Heart left ventricle (tissue), 13 donors: Measurements from ENCODE around the gene COMP.

Experiments
- POLR2A ChIP-seq, 2 donors: fragments of 450-650 bp; IDR thresholded peaks; one replicate each; pipeline ENCODE4 v1.6.1; 2017; ENCODE audit warnings: antibody characterized with exemption in 2 of 2, mild to moderate bottlenecking in 2 of 2, moderate library complexity in 2 of 2
- TF ChIP-seq, protein P1 (sequence below), 12 donors: fragments of 200-600 bp; sonication (generic) in 4 of 12; IDR thresholded peaks; one replicate each; pipeline versions ENCODE4 v1.5.0 to v1.8.0; 2018 to 2022; ENCODE audit warnings: antibody characterized with exemption in 12 of 12, mild to moderate bottlenecking in 5 of 12
- donor health status: ischemic (EF 13 %, LVEDD 7.1; RV severe dilation, severe dysfunction).
- donor health status: DM: no; HTN: yes; CAD: no.
- donor health status: DM: no; HTN: no; CAD: no.
- donor health status: ischemic (EF 25% LVEDD 6.9; RV normal size, moderate dysfunction).
- donor health status: ischemic (EF 25% LVEDD 5.7; RV mildly dilated, moderate dysfunction).
- donor health status: ischemic (EF 35%, LVEDD 5.7; RV mildly dilated, moderate dysfunction).
- donor health status: nonischemic (EF 11% LVEDD 7.7; RV severe dilation, severe dysfunction).
- donor health status: DM: yes; HTN: yes; CAD: no.
- donor health status: PGD.
- donor health status: ischemic (EF 29% LVEDD 5.4; RV normal size, mild dysfunction).
- donor health status: nonischemic (EF 23%, LVEDD 6.1; RV moderate dilation, normal function).

DNA sequence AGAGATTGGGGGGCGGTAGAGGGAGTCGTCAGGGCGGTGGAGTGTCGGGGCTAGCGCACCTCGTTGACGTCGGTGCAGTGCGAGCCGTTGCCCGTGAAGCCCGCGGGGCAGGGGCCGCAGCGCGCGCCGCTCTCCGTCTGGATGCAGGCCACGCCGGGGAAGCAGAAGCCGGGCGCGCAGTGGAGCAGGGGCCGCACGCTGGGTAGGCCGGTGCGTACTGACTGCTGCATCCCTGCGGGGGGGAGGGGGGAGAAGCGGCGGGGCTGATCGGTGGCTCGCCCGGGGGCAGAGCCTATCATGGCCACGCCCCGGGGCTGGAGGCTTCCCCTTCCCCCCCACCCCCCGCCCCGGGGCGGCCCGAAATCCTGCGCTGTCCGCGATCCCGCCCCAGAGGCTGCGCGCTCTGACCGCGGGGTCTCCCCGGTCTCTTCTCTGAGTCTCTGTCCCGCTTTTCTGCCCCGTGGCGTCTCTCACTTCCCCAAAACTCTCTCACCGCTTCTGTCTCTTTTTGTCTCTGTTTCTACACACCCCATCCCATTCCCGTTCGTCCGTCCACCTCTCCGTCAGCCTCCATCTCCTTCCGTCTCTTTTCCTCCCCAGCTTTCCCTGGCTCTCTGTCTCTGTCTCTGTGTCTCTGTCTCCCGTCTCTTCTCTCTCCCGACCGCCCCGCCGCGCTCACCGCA lies 1.1 kb downstream of the COMP start:
- TF ChIP-seq, protein P1, sequence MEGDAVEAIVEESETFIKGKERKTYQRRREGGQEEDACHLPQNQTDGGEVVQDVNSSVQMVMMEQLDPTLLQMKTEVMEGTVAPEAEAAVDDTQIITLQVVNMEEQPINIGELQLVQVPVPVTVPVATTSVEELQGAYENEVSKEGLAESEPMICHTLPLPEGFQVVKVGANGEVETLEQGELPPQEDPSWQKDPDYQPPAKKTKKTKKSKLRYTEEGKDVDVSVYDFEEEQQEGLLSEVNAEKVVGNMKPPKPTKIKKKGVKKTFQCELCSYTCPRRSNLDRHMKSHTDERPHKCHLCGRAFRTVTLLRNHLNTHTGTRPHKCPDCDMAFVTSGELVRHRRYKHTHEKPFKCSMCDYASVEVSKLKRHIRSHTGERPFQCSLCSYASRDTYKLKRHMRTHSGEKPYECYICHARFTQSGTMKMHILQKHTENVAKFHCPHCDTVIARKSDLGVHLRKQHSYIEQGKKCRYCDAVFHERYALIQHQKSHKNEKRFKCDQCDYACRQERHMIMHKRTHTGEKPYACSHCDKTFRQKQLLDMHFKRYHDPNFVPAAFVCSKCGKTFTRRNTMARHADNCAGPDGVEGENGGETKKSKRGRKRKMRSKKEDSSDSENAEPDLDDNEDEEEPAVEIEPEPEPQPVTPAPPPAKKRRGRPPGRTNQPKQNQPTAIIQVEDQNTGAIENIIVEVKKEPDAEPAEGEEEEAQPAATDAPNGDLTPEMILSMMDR (IDR thresholded peaks at IDR 0.05), result no peak
- no peak for TF ChIP-seq POLR2A (IDR thresholded peaks at IDR 0.05)
